ENCODE results near the gene MEP1B. TPM values are rescaled to one million over a fixed set of nuclear protein-coding genes. Genes with fewer than 3 reads are reported as not detected.

MEP1B gene
- total RNA-seq, result under 1 TPM in 2 of 7 donors, not detected in 5; 0.26 to 0.27 TPM
- polyA plus RNA-seq, result not detected
- long read RNA-seq, donor 1, result 0 reads
- long read RNA-seq, donor 2, result 0 reads

DNA sequence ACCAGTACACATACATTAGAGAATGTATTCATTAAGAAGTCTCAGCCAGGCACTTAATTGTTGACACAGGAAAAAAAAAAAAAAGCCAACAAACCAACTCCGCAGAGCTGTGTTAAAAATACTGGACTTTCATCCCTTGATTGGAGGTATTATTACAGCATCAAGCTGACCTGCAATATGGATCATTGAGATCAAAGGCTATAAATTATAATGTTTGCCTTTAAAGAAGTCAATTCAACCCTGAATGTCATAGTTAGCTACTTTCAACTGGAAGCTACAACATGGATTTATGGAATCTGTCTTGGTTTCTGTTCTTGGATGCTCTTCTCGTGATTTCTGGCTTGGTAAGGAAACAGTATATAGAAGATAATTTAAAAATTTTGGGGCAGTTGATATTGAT lies at the start of gene MEP1B:
Gene MEP1B (plus strand): TSS at position 250 of the 400 bp plus-strand sequence. CDS start 32 bp downstream, at position 282.
- Histone ChIP-seq H3K27ac (no peak within 1 kb of the TSS), H3K27me3 (replicated peaks in 1 of 7) (no peaks in the 10 kb centered on the region), H3K36me3 (no peaks in the 10 kb centered on the region), H3K4me3 (no peak within 1 kb of the TSS), H3K9me3 (peaks cover 0 to 6% (median 2%) of the 10 kb centered on the region in 8 donors), H3K4me1 (no peaks in the 10 kb centered on the region)
- 82 to 92% (median 86%) methylated on average over 2 of the region's 2 CpGs for WGBS, 5 donors
- no peak for TF ChIP-seq POLR2AphosphoS5 (IDR thresholded peaks at IDR 0.05)
- DNase-seq, result no peak
- intact Hi-C loops (cut with DNase I; ENCODE audit: low total_unique reads), result no loop called here

DNA sequence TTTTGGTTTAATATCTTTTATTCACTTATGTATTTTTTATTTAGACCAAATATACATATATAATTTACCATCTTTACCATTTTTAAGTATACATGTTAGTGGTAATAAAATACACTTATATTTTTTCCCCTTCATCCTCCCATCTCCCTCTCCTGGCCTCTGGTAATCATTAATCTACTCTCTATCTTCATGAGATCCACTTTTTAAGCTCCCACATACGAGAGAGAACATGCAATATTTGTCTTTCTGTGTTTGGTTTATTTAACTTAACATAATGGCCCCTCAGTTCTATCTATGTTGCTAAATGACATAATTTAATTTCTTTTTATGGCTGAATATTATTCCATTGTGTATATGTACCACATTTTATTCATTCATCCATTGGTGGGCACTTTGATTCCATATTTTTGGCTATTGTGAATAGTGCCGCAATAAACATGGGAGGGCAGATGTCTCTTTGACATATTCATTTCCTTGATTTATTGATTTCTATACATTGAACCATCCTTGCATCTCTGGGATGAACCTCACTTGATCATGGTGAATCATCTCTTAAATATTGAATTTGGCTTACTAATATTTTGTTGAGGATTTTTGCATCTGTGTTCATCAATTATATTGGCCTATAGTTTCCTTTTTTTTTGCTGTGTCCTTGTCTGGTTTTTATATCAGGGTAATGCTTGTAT lies 41.5 kb upstream of the MEP1B start:
- H3K36me3 ChIP-seq, result no peaks in the 10 kb centered on the region
- intact Hi-C loops (cut with DNase I; ENCODE audit: low total_unique reads), result no loop called here
- no peak for DNase-seq
- no peaks in the 10 kb centered on the region for H3K4me1 ChIP-seq
- H3K4me3 ChIP-seq, result no peak overlapping the region
- 38 to 93% (median 74%) methylated on average over 2 of the region's 2 CpGs for WGBS, 5 donors
- H3K27ac ChIP-seq, result no peak overlapping the region
- peaks cover 0 to 4% (median 0%) of the 10 kb centered on the region in 8 donors for H3K9me3 ChIP-seq
- no peaks in the 10 kb centered on the region for H3K27me3 ChIP-seq (replicated peaks in 1 of 7)
- TF ChIP-seq POLR2A (IDR thresholded peaks at IDR 0.05), result no peak
- TF ChIP-seq, protein P1, sequence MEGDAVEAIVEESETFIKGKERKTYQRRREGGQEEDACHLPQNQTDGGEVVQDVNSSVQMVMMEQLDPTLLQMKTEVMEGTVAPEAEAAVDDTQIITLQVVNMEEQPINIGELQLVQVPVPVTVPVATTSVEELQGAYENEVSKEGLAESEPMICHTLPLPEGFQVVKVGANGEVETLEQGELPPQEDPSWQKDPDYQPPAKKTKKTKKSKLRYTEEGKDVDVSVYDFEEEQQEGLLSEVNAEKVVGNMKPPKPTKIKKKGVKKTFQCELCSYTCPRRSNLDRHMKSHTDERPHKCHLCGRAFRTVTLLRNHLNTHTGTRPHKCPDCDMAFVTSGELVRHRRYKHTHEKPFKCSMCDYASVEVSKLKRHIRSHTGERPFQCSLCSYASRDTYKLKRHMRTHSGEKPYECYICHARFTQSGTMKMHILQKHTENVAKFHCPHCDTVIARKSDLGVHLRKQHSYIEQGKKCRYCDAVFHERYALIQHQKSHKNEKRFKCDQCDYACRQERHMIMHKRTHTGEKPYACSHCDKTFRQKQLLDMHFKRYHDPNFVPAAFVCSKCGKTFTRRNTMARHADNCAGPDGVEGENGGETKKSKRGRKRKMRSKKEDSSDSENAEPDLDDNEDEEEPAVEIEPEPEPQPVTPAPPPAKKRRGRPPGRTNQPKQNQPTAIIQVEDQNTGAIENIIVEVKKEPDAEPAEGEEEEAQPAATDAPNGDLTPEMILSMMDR (IDR thresholded peaks at IDR 0.05 in 8 of 11, conservative IDR thresholded peaks at IDR 0.05 in 3 of 11), result no peak
- no peak for TF ChIP-seq POLR2AphosphoS5 (IDR thresholded peaks at IDR 0.05)

DNA sequence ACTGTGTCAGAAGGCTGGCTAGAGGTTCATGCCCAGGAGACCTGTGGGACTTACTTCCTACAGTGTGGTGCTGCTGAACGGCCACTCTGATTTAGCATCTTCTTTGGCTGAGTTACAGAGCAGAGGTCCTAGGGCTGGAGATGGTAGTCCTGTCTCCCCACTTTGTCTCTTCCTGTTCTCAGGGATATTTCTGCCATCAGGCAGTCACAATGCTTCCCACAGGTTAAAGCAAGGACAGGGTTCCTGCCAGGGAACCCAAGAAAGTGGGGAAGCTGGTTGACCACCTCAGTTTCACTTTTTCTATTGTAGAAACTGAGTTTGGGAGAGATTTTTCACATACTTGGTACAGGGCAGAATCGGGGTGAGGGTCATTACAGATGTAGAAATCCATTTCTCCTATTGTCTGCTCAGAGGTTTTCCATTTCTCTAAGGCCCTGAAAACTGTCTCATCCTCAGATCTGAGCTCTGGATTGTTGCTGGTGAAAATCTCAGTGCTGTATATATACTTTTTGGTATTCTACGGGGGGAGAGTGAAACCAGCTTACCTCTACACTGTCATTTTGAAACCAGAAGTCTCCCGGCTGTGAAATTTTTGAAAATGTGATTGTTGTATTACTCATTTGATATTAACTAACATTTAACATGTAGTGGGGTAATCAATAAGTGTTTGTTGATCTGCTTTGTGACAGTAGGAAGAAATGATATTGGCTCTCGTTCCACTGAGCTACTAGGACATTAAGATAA lies 37.0 kb upstream of the MEP1B start:
- Histone ChIP-seq H3K9me3 (peaks cover 0 to 4% (median 0%) of the 10 kb centered on the region in 8 donors), H3K27me3 (replicated peaks in 1 of 7) (peaks cover 0 to 10% (median 0%) of the 10 kb centered on the region in 7 donors), H3K27ac (no peak overlapping the region), H3K4me1 (peaks cover 0 to 4% (median 2%) of the 10 kb centered on the region in 6 donors), H3K36me3 (no peaks in the 10 kb centered on the region), H3K4me3 (no peak overlapping the region)
- no peak for DNase-seq
- WGBS, 5 donors, result 73 to 81% (median 75%) methylated on average over 5 of the region's 5 CpGs
- intact Hi-C loops (cut with DNase I; ENCODE audit: low total_unique reads), result no loop called here
- TF ChIP-seq POLR2AphosphoS5 (IDR thresholded peaks at IDR 0.05) (no peak), POLR2A (IDR thresholded peaks at IDR 0.05) (no peak)
- TF ChIP-seq, protein P1 (IDR thresholded peaks at IDR 0.05 in 8 of 11, conservative IDR thresholded peaks at IDR 0.05 in 3 of 11), result no peak

DNA sequence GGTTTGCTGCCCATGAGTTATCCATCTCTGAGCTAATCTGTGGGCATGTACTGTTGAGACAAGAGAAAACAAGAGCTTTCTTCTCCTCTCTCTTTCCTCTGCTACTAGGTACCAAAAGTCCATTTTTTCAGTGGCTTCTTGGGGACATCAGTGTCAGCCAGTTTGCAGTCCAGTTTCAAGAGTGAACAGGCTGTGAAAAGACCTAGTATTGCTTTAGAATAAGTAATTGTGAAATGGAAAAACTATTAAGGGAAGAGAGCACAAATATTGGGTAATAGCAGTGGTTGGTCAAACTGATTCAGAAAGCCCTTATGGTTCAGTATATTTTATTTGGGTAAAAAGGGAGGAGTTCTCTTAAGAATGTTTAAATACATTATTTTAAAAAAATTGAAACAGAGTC lies 33.0 kb upstream of the MEP1B start:
- DNase-seq, result no peak
- Histone ChIP-seq H3K4me1 (peaks cover 0 to 13% (median 11%) of the 10 kb centered on the region in 6 donors), H3K4me3 (no peak overlapping the region), H3K27me3 (replicated peaks in 1 of 7) (peaks cover 0 to 24% (median 0%) of the 10 kb centered on the region in 7 donors), H3K9me3 (no peaks in the 10 kb centered on the region), H3K27ac (no peak overlapping the region), H3K36me3 (no peaks in the 10 kb centered on the region)
- no peak for TF ChIP-seq POLR2AphosphoS5 (IDR thresholded peaks at IDR 0.05)
- no peak for TF ChIP-seq POLR2A (IDR thresholded peaks at IDR 0.05)
- TF ChIP-seq, protein P1 (IDR thresholded peaks at IDR 0.05 in 8 of 11, conservative IDR thresholded peaks at IDR 0.05 in 3 of 11), result no peak
- intact Hi-C loops (cut with DNase I; ENCODE audit: low total_unique reads), result loop anchor here (5.0 kb wide), 1 partner anchor 395 kb away; no protein-coding TSS in a partner anchor

Measured in spleen (tissue), 13 donors.